Stimulated activated CD4-positive, alpha-beta T cell treated with anti-CD3 and anti-CD28 coated beads, Interleukin-1b, Interleukin-23, amount 100 ng/mL, for 1 hour (primary cell): ENCODE results near the gene TFB2M.
"Not testable (repeated sequence)": the region's sequence is repeated elsewhere in the genome, so short reads cannot be mapped to it uniquely, and the experiment has no call there.

Experiments
- DNase-seq, 2 donors: peaks; one replicate each; pipeline ENCODE4 v3.0.0-alpha.2; 2020; ENCODE audit warnings: low read depth in 2 of 2

TFB2M gene

DNA sequence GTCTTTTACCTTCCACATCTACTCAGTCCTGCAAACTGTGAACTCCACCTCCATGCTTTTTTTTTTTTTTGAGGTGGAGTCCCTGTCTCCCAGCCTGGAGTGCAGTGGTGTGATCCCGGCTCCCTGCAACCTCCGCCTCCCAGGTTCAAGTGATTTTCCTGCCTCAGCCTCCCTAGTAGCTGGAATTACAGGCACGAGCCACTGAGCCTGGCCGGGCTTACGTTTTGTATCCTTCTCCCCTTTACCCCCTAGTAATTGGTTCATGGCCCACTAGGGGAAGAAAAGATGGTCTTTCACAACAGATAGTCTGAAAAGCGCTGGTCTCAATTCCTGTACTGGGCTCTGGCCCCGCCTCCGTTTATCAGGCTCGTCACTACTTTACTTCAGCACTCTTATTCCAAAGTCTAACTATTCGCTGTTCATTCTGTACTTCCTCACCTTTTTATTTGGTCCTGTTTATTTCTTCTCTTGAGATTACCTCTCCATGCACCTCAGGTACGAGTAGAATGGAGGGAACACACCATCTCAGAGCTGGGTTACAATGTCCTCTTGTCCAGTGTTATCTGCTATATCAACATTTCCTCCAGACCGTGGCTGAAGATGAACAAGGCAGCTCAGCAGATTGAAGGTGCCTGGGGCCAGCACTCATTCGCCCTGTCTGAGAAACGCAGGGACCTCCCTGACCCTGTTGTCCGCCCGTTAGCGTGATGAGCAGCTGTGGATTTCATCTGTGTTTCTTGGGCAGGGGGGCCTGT lies 16.4 kb upstream of the TFB2M start:
- DNase-seq, result no peak

DNA sequence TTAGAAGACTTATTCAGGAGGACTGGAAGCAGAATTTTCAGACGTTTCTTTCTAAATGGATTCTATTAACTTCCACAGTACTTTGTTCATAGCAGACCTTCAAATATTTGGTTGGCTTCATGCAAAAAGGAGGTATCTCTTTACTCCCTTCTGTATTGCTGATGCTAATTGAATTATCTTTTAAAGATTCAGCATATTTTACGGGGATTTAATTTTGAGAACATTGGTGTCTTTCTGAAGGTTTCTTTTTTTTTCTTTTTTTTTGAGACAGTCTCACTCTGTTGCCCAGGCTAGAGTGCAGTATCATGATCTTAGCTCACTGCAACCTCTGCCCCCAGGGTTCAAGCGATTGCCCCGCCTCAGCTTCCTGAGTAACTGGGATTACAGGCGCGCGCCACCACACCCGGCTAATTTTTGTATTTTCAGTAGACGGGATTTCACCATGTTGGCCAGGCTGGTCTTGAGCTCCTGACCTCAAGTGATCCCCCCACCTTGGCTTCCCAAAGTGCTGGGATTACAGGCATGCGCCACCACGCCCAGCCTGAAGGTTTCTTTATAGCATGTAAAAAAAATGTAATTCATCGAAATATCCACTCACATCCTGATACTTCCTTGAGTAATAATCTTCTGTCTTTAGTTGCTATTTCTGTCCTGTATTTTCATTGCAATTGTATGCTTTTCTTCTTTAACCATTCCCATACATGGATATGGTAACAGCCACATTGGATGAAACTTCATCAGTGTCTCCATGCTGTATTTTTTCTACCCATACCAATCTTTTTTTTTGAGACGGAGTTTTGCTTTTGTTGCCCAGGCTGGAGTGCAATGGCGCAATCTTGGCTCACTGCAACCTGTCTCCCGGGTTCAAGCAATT lies 14.7 kb upstream of the TFB2M start:
- DNase-seq, result no peak

DNA sequence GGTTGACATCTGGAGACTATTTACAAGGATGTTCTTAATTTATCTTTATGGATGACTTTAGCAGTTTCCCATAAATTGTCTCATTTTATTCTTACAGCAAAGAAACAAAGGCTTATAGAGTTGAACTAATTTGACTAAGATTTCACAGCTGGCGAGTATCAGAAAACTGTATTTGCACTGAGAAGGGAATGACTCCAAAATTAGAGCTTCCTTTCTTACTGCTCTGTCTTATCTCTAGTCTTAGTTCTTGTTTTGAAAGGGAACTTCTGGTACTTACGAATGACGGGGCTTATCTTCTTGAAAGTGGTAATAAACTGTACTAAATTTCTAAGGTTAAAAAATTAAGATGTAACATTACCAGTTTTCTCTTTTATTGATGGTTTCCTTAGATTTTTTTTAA lies 13.8 kb upstream of the TFB2M start:
- DNase-seq, result no peak

DNA sequence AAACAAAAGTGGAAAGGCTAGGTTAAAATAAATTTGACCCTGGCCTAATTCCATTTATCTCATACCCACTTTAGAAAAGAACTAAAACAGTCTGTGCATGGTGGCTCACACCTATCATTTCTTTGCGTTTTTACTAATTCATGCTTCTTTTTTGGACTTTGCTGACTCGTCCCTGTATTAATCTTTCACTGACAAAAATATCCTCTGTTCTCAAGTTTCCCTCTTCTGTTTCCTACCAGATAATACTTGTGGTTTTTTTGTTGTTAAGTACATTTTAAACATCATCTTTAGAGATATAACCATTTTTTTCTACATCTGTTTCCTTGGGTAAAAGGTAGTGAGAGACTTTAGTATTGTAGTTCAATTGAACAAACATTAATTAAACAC lies 11.7 kb upstream of the TFB2M start:
- DNase-seq, result no peak

DNA sequence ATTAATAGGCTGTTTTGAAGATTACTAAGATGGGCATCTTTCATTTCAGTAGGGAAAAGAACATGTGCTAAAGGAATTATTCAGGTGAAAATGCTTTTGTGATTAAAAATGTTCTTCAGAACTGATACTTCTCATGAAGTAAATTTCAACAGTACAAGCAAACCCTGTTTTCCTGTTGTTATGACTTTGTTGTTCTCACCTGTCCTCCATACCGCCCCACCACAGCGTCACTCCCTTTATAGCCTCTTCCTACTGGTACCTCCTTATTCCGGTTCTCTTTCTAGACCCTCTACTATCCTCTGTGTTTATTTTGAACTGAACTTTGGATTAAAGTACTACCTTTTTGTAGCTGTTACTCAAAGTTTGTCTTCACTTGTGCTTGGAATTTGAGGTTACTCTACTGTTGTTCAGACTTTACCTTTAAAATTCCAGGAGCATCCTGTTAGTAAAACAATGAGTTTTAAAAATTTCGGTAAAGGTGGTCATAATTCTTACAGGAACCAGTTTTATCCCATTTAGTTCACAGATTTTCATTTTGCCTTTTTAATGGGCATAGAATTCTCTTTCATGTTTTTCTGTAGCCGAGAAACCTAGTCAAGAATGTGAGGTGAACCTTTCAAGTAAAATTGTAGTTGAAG lies 11.1 kb upstream of the TFB2M start:
- DNase-seq, result no peak

DNA sequence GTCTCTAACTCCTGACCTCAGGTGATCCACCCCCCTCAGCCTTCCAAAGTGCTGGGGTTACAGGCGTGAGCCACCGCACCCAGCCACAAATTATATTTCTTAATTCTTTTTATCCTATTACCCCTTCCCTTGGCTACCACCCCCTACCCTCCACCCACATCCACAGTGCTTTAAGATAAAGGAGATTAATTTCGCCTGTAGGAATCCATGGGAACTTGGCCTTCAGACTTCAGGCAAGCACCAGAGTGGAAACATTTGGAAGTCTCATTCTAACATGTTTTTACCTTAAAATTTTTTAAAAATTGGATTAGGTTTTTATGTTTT lies 10.6 kb upstream of the TFB2M start:
- no peak for DNase-seq

DNA sequence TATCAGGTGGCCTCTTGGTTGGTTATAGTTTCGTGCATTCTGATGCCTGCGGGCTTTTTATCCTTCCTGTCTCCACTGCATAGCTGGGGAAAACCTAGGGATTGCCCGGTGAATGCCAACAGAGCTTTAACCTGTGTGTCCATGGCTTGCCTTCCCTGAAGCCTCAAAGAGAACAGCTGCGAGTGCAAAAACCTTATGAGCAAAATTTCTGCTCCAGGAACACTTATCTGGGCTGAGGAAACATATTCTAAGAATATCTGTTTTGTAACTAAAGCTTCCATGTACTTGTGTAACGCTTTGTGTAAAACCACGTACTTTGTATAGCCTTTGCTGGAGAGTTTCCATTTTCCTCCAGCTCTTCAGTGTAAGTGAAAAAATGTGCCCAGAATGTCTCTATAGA lies 7.4 kb upstream of the TFB2M start:
- DNase-seq, result no peak

DNA sequence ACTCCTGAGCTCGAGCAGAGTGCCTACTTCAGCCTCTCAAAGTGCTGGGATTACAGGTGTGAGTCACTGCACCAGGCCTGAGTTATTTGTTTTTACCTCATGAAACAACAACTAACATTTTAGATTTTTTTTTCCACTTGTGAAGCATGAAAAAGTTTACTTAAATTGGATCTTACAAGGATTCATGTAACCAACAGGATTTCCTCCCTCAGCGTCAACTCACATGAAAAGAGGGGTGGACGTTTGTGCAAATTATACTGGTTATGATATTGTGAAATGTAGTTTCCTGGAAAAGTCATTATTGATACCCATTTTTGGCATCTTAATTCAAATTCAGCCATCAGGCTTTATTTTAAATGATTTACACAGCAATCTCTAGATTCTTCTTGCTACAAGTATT lies 6.7 kb upstream of the TFB2M start:
- DNase-seq, result no peak

DNA sequence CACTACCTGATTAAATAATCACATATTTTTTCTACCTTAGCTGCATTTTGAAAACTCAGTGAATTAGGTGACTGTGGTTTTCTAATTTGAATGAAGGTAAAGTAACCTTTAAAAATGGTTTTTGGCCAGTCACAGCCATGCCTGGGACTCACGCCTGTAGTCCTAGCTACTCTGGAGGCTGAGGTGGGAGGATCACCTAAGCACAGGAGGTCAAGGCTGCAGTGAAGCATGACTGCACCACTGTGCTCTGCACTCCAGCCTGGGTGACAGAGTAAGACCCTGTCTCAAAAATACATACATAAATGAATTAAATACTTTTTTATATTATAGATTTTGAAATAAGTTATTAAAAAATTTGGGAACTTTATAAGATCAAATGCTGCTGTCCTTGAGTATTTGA lies 5.9 kb upstream of the TFB2M start:
- DNase-seq, result no peak

DNA sequence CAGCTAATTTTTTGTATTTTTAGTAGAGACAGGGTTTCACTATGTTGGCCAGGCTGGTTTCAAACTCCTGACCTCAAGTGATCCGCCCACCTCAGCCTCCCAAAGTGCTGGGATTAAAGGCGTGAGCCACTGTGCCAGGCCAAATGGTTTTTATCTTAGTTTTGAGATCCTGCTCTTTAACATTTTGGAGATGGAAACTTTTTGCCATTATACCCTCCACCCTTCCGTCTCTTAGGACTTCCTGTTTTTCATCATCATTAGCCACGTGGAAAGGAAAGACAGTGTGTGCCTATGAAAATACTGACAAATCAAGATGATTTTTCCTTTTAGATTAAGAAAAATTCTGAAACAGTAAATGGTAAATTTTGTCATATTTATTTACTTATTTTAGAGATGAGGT lies 5.2 kb upstream of the TFB2M start:
- not testable (repeated sequence) for DNase-seq

DNA sequence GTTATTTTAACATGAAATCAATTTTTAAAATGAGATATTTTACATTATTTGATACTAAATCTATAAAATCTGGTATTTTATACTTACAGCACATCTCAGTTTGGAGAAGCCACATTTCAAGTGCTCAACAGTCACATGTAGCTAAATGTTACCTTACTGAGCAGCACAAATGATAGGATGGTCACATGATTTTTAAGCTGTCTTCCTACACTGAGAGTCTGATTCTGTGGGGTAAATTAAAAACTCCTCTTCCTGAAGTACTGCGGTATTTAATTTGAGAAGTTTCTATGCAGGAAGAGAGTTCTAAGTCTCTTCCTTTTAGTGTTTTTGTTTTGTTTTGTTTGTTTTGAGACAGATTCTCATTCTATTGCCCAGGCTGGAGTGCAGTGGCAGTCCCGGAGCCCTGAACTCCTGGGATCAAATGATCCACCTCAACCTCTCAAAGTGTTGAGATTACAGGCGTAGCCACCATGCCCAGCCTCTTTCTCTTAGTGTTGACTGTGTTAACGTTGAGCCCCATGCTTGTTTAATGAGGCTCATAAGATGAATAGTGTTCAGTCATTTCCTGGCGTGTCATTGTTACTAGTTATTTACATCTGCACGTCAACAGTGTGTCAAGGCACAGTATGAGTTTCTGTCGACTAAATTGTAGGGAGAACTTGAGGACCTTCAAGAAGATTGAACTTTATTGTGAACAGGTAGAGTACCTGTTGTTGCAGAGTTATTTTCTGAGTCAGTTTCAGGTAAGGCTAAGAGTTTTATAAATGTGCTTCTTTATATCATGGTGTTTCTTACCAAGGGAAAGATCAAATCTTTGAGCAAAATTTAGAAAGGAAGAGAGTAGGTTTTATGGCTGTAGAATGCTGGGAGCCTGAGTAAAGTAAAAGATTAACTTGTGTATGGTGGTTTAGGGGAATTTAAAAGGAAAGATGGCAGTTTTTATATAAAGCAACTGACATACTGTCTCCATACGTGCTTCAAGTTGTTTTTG lies 3.5 kb upstream of the TFB2M start:
- no peak for DNase-seq

DNA sequence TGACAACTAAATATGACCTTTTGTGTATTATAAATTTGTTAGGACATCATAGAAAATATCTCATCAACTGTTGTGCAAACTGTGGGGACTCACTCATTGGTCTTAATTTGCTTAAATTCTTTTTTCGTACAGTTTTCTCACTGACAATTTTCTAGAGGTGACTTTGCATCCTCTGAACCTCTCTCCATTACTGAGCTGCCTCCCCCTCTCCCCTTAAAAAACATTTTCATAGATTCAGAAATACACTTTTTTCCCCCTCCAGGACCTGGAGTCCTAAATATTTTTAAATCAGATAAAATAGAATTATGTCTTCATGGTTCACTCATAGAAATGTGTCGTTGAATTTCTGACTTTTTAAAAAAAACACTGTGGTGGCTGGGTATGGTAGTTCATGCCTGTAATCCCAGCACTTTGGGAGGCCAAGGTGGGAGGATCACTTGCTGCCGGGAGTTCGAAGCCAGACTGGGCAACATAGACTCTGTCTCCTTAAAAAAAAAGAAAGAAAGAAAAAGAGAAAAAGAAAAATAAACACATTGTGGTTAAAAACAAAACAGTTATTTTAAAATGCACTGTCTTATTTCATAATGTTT lies 1.7 kb upstream of the TFB2M start:
- no peak for DNase-seq

DNA sequence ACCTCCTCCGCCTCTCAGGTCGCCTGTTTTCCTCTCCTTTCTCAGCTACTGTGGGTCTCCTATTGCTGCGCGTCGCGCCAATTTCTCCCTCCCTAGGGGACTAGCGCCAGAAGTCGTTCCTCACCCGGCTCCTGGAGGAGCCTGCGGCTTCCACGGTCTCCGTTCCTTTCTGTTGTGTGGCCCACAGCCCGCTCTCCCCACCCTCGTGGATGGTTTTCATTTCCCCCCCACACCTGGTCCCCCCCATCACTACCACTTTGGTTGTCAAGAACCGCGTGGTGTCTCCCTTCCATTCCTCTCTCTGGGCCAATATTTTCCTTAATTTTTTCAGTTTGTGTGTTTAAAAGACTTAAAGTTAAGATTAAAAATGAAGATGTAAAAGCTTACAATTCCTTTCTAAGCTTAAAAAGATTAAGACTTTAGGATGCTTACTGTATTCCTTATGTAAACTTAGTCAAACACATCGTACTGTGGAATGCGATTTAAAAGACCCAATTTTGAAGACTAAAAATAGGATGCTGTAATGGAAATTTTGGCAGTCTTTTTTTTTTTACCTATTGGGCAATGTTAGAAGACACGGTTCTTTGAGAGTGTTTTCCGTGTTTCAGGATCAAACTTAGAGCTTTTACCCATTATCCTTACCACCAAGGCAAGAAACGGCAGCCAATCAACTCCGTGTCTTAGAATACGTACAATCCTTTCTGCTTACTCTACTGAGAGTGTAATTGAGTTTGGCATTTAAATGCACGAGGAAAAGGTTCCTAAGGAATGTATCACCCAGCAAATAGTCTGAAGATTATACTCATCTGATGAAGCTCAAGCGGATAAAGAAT lies 968 bp upstream of the TFB2M start:
- no peak for DNase-seq

DNA sequence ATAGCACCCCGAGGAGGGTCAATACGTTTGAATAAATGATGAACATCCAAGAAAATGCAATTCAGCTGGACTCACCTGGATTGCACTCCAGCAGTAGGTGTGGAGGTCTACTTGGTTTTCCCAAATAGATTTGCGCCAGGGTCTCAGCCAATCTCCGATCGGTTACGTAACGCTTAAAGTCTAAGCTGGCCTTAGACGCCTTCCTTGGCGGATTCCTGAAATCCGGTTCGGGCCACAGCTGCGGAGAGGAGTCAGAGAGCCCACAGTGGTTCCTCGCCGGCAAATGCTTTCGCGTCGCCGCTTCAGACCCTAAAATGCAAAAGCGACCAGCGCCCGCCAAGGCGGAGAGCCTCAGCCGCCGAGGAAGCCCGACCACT lies 322 bp downstream of the TFB2M start:
- DNase-seq, result no peak

DNA sequence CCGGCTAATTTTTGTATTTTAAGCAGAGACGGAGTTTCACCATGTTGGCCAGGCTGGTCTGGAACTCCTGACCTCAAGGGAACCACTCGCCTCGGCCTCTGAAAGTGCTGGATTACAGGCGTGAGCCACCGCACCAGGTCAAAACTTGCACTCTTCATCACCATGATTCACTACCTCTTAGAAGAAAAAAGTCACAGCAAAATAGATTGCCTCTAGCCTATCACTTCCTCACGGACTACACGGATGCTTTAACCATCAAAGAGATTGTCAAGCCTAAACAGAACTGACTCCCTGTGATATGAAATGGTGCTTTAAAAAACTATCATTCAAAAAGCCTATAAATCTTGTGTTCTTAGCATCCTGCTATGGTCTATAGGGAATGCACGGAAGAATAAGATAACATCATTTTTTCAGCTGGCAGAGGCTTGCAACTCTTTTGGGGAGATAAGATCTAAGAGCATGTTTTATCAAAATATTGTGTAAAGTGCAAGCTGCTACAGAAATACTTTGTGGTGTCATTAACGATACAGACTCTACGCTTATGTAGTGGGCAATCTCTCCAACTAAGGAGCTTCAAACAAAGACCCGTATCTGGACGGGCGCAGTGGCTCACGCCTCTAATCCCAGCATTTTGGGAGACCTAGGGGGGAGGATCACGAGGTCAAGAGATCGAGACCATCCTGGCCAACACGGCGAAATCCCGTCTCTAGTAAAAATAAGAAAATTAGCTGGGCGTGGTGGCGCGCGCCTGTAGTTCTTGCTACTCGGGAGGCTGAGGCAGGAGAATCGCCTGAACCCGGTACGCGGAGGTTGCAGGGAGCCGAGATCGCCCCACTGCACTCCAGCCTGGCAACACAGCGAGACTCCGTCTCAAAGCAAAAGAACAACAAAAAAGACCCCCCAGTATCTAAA lies 966 bp downstream of the TFB2M start:
- no peak for DNase-seq

DNA sequence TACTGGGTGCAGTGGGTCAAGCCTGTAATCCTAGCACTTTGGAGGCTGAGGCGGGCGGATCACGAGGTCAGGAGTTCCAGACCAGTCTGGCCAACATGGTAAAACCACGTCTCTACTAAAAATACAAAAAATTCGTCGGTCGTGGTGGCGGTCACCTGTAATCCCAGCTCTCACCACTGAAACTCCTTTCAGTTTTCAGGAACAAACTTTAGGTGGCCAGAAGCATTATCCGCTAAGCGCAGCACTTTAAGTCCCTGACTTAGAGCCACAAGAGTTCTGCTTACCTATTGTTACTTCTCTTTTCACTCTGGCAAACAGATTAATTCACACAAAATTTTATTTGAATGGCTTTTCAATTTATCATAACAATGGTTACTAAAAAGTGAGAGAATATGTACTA lies 5.2 kb downstream of the TFB2M start:
- DNase-seq, result not testable (repeated sequence)

DNA sequence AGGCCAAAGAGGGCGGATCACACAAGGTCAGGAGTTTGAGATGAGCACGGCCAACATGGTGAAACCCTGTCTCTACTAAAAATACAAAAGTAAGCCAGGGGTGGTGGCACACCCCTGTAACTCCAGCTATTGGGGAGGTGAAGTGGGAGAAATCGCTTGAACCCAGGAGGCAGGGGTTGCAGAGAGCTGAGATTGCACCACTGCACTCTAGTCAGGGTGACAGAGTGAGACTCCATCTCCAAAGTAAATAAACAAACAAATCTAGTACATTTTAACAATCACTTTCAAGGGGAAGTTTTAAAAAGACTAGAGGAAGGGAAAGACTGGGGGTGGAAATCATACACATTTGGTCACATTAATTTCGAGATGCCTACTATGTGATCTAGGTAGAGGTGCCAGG lies 6.8 kb downstream of the TFB2M start:
- no peak for DNase-seq

DNA sequence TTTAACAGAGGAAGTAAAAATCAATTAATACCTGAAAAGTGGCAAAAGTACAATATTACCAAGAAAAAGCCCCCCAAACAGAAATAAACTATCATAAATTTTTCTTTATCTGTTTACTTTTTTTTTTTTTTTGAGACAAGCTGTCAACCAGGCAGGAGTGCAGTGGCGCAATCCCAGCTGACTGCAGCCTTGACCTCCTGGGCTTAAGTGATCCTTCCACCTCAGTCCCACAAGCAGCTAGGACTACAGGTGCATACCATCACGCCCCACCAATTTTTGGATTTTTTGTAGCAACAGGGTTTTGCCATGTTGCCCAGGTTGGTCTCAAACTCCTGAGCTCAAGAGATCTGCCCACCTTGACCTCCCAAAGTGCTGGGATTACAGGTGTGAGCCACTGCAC lies 8.0 kb downstream of the TFB2M start:
- DNase-seq, result no peak

DNA sequence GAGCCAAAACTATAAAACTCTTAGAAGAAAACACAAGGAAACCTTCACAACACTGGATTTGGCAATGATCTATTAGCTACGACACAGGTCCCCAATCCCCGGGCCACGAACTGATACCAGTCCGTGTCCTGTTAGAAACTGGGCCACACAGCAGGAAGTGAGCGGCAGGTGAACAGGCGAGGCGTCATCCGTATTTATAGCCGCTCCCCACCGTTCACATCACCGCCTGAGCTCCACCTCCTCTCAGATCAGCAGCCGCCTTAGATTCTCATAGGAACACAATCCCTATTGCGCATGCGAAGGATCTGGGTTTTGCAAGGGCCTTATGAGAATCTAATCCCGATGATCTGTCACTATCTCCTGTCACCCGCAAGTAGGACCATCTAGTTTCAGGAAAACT lies 11.9 kb downstream of the TFB2M start:
- DNase-seq, result no peak
